ENCODE results near the gene CNTNAP2. TPM values are rescaled to one million over a fixed set of nuclear protein-coding genes. Genes with fewer than 3 reads are reported as not detected.

CNTNAP2 gene
- total RNA-seq, 2 experiments from 2014 or later = not detected

DNA sequence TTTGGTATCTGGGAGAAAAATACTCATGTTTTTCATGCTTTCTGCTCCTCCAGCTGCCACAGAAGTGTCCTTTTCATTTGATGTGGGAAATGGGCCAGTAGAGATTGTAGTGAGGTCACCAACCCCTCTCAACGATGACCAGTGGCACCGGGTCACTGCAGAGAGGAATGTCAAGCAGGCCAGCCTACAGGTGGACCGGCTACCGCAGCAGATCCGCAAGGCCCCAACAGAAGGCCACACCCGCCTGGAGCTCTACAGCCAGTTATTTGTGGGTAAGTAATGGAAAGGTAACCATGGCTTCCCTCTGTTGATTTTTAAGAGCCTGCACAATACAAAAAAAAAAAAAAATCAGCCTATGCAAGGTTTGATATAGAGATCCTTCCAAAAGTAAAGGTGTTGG, 2030.8 kb downstream of the CNTNAP2 start:
- no peaks in the 10 kb centered on the region for H3K36me3 Mint-ChIP-seq
- H3K4me3 Mint-ChIP-seq = no peak overlapping the region
- no peak for DNase-seq
- H3K9me3 Mint-ChIP-seq = no peaks in the 10 kb centered on the region
- intact Hi-C loops (cut with micrococcal nuclease) = no loop called here
- no peaks in the 10 kb centered on the region for H3K4me1 Mint-ChIP-seq (ENCODE audit: low read depth)
- CTCF ChIA-PET = no interaction called here
- peaks cover 7% of the 10 kb centered on the region for H3K27me3 Mint-ChIP-seq
- POLR2A ChIA-PET = no interaction called here
- no peak overlapping the region for H3K27ac Mint-ChIP-seq

DNA sequence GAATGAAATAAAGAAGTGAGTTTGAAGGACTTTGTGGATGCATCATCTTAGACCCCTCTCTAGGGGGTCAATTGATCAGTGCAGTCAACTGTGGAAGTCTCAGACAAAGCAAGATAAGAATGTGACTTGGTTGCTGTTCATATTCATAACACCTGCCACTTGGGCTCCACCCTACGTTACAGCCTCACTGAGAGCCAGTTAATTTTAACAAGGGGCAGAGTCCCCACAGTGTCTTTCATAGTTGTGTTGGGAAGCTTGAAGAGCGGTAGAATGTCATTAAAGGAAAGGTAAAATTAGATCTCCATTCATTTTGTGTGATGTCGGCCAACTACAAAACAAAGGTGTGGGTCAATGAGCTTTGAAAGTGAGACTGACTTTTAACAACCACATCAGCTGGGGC, 2031.9 kb downstream of the CNTNAP2 start:
- Mint-ChIP-seq H3K4me3 (no peak overlapping the region), H3K9me3 (no peaks in the 10 kb centered on the region), H3K27me3 (peaks cover 4% of the 10 kb centered on the region), H3K27ac (no peak overlapping the region), H3K36me3 (no peaks in the 10 kb centered on the region), H3K4me1 (ENCODE audit: low read depth) (no peaks in the 10 kb centered on the region)
- ChIA-PET CTCF (no interaction called here), POLR2A (no interaction called here)
- intact Hi-C loops (cut with micrococcal nuclease) = no loop called here
- DNase-seq = no peak

DNA sequence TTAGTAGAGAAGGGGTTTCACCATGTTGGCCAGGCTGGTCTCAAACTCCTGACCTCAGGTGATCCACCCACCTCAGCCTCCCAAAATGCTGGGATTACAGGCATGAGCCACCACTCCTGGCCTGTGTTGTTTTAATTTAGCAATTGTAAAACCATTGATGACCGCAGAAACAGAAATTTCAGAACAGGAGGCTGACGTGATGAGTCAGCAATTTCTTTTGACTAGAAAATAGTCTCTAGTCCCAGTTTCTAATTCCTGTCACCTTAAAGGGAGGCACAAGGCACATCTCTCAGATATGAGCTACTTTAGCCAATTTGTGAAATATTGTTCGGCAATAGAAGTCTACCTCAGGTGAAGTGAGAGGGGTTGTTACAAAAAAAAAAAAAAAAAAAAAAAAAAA, 2033.1 kb downstream of the CNTNAP2 start:
- POLR2A ChIA-PET = no interaction called here
- Mint-ChIP-seq H3K4me3 (no peak overlapping the region), H3K9me3 (no peaks in the 10 kb centered on the region), H3K27me3 (peaks cover 4% of the 10 kb centered on the region), H3K36me3 (no peaks in the 10 kb centered on the region), H3K27ac (no peak overlapping the region), H3K4me1 (ENCODE audit: low read depth) (no peaks in the 10 kb centered on the region)
- intact Hi-C loops (cut with micrococcal nuclease) = no loop called here
- no peak for DNase-seq
- CTCF ChIA-PET = interaction anchor here (0.5 kb wide), 1 partner anchor 28 kb away, joined by 3 read pairs; no protein-coding TSS in a partner anchor

DNA sequence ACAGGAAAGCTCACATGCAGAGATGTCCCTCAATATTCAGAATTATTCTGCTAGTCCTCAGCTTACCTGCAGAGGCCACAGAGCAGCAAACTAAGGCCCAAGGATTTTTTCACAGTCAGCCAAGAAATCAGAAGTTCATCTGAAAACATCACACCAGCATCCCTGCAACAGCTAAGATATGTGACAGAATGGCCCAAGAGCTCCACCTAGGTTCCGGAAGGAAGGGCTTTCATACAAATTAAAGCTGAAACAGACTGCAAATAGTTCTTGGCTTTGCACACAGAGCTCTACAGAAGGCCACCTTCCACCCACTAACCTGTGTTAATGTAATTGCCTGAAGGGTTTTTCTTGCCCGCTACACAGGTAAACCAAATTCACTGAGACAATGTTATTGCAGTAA, 2035.2 kb downstream of the CNTNAP2 start:
- Mint-ChIP-seq H3K9me3 (no peaks in the 10 kb centered on the region), H3K4me1 (ENCODE audit: low read depth) (no peaks in the 10 kb centered on the region), H3K27me3 (peaks cover 4% of the 10 kb centered on the region), H3K4me3 (no peak overlapping the region), H3K27ac (no peak overlapping the region), H3K36me3 (no peaks in the 10 kb centered on the region)
- intact Hi-C loops (cut with micrococcal nuclease) = no loop called here
- CTCF ChIA-PET = no interaction called here
- DNase-seq = no peak
- POLR2A ChIA-PET = no interaction called here

DNA sequence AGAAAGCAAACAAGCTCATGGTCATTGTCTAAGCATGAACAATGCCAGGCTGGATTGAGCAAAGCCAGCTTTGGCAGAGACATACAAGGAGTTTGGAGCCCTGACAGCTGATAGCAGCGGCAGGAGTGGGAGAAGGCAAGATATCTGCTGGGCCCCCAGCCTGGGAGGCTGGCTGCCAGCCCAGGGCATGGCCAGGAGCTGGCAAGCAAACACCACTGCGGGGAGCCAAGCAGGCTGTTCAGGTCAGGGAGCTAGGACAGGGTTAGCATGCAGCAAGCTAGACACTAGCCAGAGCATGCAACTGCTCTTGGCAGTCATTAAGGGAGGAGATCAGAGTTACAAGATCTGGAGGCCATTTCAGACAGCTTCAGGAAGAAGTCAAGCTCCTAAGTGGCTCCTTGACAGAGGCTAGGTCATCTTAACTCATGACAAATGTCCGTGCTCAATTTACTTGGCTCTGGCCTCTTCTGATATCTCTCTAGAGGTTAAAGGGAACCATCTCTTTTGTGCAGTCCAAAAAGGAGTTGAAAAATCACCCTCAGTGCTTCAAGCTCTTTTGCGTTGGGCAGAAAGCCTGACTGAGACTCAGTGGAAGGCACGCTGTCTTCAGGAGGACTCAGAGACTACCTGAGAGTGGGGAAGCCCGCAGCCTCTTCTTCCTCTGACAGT, 2037.1 kb downstream of the CNTNAP2 start:
- no peaks in the 10 kb centered on the region for H3K4me1 Mint-ChIP-seq (ENCODE audit: low read depth)
- H3K4me3 Mint-ChIP-seq = no peak overlapping the region
- peaks cover 4% of the 10 kb centered on the region for H3K27me3 Mint-ChIP-seq
- intact Hi-C loops (cut with micrococcal nuclease) = no loop called here
- no peak overlapping the region for H3K27ac Mint-ChIP-seq
- CTCF ChIA-PET = interaction anchor here (0.8 kb wide), 1 partner anchor 10 kb away, joined by 3 read pairs; no protein-coding TSS in a partner anchor
- POLR2A ChIA-PET = no interaction called here
- H3K9me3 Mint-ChIP-seq = no peaks in the 10 kb centered on the region
- no peaks in the 10 kb centered on the region for H3K36me3 Mint-ChIP-seq
- no peak for DNase-seq

DNA sequence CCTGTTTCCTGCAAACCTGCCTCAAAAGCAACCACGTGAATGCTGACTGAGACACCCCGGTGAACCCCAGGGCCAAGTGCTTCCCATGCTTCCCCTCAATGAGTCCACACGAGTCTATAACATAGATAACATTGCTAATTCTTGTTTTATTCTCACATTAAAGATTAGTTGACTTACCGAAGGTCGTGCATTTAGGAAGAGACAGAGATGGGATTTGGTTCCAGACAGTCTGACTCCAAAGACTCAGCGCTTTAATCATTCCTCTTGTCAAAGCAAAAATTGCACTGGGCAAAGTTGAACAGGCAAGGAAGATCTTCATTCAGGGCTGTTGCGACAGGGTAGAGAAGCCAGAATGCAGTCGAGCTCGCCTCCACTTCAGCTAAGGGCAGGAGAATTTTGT, 2038.4 kb downstream of the CNTNAP2 start:
- Mint-ChIP-seq H3K4me3 (no peak overlapping the region), H3K9me3 (no peaks in the 10 kb centered on the region), H3K4me1 (ENCODE audit: low read depth) (no peaks in the 10 kb centered on the region), H3K36me3 (no peaks in the 10 kb centered on the region), H3K27me3 (no peaks in the 10 kb centered on the region), H3K27ac (no peak overlapping the region)
- ChIA-PET CTCF (no interaction called here), POLR2A (no interaction called here)
- intact Hi-C loops (cut with micrococcal nuclease) = no loop called here
- DNase-seq = no peak

DNA sequence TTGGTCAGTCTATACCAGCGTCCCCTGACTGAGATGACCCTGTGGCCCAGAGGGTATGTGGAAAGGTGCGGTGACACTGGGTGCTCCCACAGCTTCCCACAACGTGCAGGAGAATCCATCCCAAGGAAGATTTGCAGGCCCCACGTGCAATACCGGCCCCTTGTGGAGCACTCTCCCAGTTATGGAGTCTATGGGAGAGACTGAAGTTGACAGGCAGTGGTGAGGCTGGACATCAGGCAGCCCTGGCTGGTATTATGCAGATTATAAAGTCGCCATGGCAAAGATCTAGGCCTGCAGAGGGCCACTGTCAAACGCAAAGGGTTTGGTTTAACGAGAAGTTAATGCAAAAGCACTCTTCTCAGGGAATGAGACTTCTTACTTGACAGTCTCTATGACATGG, 2039.2 kb downstream of the CNTNAP2 start:
- Mint-ChIP-seq H3K9me3 (no peaks in the 10 kb centered on the region), H3K4me1 (ENCODE audit: low read depth) (no peaks in the 10 kb centered on the region), H3K36me3 (no peaks in the 10 kb centered on the region), H3K27me3 (no peaks in the 10 kb centered on the region), H3K27ac (no peak overlapping the region), H3K4me3 (no peak overlapping the region)
- ChIA-PET CTCF (interaction anchor here (0.9 kb wide), 1 partner anchor 13 kb away, joined by 3 read pairs; no protein-coding TSS in a partner anchor), POLR2A (no interaction called here)
- DNase-seq = no peak
- intact Hi-C loops (cut with micrococcal nuclease) = no loop called here

DNA sequence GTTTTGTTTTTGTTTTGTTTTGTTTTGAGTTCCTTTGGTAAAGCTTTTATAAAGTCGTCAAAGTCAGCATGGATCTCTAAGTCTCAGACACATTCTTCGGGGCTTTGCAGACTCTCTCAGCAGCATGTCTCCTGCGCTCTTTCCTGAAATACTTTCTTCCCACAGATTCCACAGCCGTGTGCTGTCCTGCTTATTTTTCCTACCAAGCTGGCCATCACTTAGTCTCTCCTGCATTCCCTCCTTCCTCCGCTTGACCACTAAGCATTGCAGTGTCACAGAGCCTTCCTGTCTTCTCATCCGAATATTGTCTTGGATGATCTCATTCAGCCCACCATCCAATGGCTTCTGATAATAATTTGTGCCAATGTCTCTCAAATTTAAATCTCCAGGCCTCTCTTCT, 2039.6 kb downstream of the CNTNAP2 start:
- no peak for DNase-seq
- Mint-ChIP-seq H3K9me3 (no peaks in the 10 kb centered on the region), H3K27ac (no peak overlapping the region), H3K4me3 (no peak overlapping the region), H3K27me3 (no peaks in the 10 kb centered on the region), H3K36me3 (no peaks in the 10 kb centered on the region), H3K4me1 (ENCODE audit: low read depth) (no peaks in the 10 kb centered on the region)
- intact Hi-C loops (cut with micrococcal nuclease) = no loop called here
- ChIA-PET POLR2A (no interaction called here), CTCF (interaction anchor here (0.9 kb wide), 1 partner anchor 14 kb away, joined by 3 read pairs; no protein-coding TSS in a partner anchor)

DNA sequence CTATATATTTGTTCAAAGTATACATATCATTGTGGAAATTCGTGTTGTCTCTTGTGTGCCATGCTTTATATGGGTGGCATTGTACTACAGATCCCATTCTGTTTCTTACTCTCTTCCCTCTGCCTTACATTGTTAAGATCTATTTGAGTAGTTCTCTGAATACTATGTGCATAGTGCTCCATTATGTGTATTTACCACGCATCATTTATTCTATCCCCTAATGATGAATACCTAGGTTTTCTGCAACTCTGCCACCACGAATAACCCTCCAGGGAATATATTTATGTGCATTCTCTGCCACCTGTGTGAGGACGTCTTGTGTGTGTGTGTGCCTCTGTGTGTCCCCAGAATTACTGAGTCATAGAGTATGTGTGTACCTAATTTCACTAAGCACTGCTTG, 2042.7 kb downstream of the CNTNAP2 start:
- no peaks in the 10 kb centered on the region for H3K4me1 Mint-ChIP-seq (ENCODE audit: low read depth)
- intact Hi-C loops (cut with micrococcal nuclease) = no loop called here
- ChIA-PET CTCF (no interaction called here), POLR2A (no interaction called here)
- no peak overlapping the region for H3K27ac Mint-ChIP-seq
- no peak for DNase-seq
- H3K27me3 Mint-ChIP-seq = no peaks in the 10 kb centered on the region
- H3K36me3 Mint-ChIP-seq = no peaks in the 10 kb centered on the region
- no peak overlapping the region for H3K4me3 Mint-ChIP-seq
- H3K9me3 Mint-ChIP-seq = no peaks in the 10 kb centered on the region

DNA sequence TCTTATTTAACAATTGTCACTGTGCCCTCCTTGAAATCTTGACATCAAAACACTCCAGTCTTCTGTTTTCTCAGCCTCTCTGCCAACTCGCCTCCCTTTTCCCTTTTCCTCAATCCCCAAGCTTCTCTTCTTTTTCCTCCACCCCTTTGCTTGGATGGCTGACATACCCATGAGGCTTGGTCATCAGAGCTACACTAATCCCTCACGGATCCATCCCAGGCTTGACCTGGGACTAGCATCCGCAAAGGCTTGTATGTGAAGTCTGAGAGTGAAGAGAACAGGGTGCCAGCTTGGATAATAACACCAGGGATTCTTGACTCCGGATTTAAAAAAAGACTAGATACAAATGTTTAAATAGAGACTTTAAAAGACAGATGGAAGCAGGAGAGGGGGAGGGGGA, 2045.2 kb downstream of the CNTNAP2 start:
- POLR2A ChIA-PET = no interaction called here
- H3K9me3 Mint-ChIP-seq = no peaks in the 10 kb centered on the region
- no peak for DNase-seq
- H3K36me3 Mint-ChIP-seq = no peaks in the 10 kb centered on the region
- CTCF ChIA-PET = no interaction called here
- H3K4me3 Mint-ChIP-seq = no peak overlapping the region
- intact Hi-C loops (cut with micrococcal nuclease) = no loop called here
- no peak overlapping the region for H3K27ac Mint-ChIP-seq
- peaks cover 1% of the 10 kb centered on the region for H3K27me3 Mint-ChIP-seq
- H3K4me1 Mint-ChIP-seq (ENCODE audit: low read depth) = no peaks in the 10 kb centered on the region

DNA sequence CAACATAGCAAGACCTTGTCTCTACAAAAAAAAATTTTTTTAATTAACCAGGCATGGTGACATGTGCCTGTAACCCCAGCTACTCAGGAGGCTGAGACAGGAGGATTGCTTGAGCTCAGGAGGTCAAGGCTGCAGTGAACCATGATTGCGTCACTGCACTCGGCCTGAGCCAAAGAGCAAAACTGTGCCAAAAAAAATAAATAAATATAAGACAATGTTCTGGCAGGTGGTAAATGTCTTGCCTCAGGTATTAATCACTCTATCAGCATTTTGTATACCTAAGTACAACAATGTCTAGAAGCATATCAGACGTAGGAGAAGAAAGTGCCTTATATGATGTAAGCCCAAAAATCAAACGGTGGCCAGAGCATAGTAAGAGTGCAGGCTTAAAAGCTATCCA, 2046.2 kb downstream of the CNTNAP2 start:
- ChIA-PET POLR2A (no interaction called here), CTCF (no interaction called here)
- H3K27ac Mint-ChIP-seq = no peak overlapping the region
- no peaks in the 10 kb centered on the region for H3K9me3 Mint-ChIP-seq
- no peak overlapping the region for H3K4me3 Mint-ChIP-seq
- no peaks in the 10 kb centered on the region for H3K4me1 Mint-ChIP-seq (ENCODE audit: low read depth)
- peaks cover 6% of the 10 kb centered on the region for H3K27me3 Mint-ChIP-seq
- no peaks in the 10 kb centered on the region for H3K36me3 Mint-ChIP-seq
- DNase-seq = no peak
- intact Hi-C loops (cut with micrococcal nuclease) = no loop called here

DNA sequence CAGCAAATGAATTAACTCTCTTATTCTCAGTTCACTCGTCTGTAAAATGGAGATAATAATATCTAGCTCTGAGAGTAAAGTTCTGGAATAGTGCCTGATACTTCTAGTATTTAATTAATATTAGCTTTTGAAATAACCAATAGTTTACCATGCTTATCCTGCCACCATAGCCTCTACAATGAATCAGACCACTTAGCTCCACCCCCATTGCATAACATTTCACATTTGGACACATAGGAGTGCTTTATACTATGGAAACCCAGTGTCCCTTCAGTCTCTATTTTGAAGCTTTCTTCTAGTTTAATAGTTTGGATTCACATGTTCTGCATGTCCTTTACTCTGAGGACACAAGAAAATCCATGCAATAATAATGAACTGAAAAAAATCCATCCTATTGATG, 2046.6 kb downstream of the CNTNAP2 start:
- Mint-ChIP-seq H3K27ac (no peak overlapping the region), H3K9me3 (no peaks in the 10 kb centered on the region), H3K4me1 (ENCODE audit: low read depth) (no peaks in the 10 kb centered on the region), H3K36me3 (no peaks in the 10 kb centered on the region), H3K27me3 (peaks cover 6% of the 10 kb centered on the region), H3K4me3 (no peak overlapping the region)
- ChIA-PET CTCF (interaction anchor here (0.7 kb wide), 1 partner anchor 10 kb away, joined by 3 read pairs; no protein-coding TSS in a partner anchor), POLR2A (no interaction called here)
- DNase-seq = no peak
- intact Hi-C loops (cut with micrococcal nuclease) = no loop called here

DNA sequence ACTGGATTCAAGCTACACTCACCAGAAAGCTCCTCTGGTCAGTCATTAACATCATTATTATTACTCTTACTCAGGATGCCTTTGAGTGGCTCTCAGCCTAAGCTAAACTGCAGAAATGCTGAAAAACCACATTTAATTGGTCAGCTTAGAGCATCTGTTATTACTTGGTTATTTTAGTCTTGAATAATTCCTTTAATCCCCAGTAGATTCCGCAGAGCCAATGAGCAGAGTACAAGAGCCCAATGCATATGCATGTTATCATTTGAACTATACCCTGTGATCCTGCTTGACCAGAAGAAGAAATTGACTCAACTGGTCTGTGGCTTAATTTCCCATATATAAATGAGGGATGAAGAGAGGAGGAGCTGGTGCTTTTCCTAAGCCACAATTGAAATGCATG, 2056.3 kb downstream of the CNTNAP2 start:
- CTCF ChIA-PET = no interaction called here
- no peak overlapping the region for H3K4me3 Mint-ChIP-seq
- no peaks in the 10 kb centered on the region for H3K36me3 Mint-ChIP-seq
- no peaks in the 10 kb centered on the region for H3K9me3 Mint-ChIP-seq
- POLR2A ChIA-PET = no interaction called here
- no peaks in the 10 kb centered on the region for H3K4me1 Mint-ChIP-seq (ENCODE audit: low read depth)
- intact Hi-C loops (cut with micrococcal nuclease) = no loop called here
- H3K27ac Mint-ChIP-seq = no peak overlapping the region
- no peak for DNase-seq
- no peaks in the 10 kb centered on the region for H3K27me3 Mint-ChIP-seq
